H1 (cell line): ENCODE measurements around the gene PLAC1. TPM values are rescaled to one million over a fixed set of nuclear protein-coding genes. Genes with fewer than 3 reads are reported as not detected.

ENCODE experiments used
- CTCF ChIA-PET: fragments of 300-600 bp; sonication (Branson Sonifier 250); formaldehyde crosslinking; loops from one replicate; lab custom pipeline; 2021; ENCODE audit not compliant: partially characterized antibody; lab: Charles Lee
- POLR2A ChIA-PET: fragments of 300-600 bp; sonication (Branson Sonifier 250); formaldehyde crosslinking; loops from one replicate; lab custom pipeline; 2021; ENCODE audit warnings: inconsistent platforms; ENCODE audit not compliant: partially characterized antibody; lab: Charles Lee
- DNase-seq, 2 experiments: peaks; one replicate each; pipeline versions ENCODE4 v3.0.0 to v3.0.0-alpha.2; 2010 to 2022; ENCODE audit warnings: low spot score in 2 of 2, low read depth in 1 of 2, mixed read lengths in 1 of 2
- FAIRE-seq: peaks from 2 replicates; lab custom pipeline; 2011; peaks lifted over from hg19 to GRCh38; lab: Jason Lieb, UNC
- H2AFZ ChIP-seq: 2 replicates; pipeline ENCODE4 v1.8.1; 2012; ENCODE audit warnings: low read length, inconsistent platforms
- H2AK5ac ChIP-seq: 2 replicates; pipeline ENCODE4 v1.6.1; 2013; ENCODE audit warnings: low read depth, low read length
- H2BK120ac ChIP-seq: replicated peaks from 2 replicates; pipeline ENCODE3; 2013; ENCODE audit warnings: low read depth, low read length, inconsistent platforms
- H2BK12ac ChIP-seq: 2 replicates; pipeline ENCODE4 v1.6.1; 2013; ENCODE audit warnings: low read depth, low read length
- H2BK15ac ChIP-seq: 2 replicates; pipeline ENCODE4 v1.6.1; 2013; ENCODE audit warnings: low read length
- H2BK20ac ChIP-seq: 2 replicates; pipeline ENCODE4 v1.6.1; 2013; ENCODE audit warnings: low read length
- H2BK5ac ChIP-seq: 2 replicates; pipeline ENCODE4 v1.6.1; 2013; ENCODE audit warnings: low read depth, low read length
- H3K14ac ChIP-seq: 2 replicates; pipeline ENCODE4 v1.6.1; 2013; ENCODE audit warnings: inconsistent platforms; ENCODE audit not compliant: insufficient read length
- H3K18ac ChIP-seq: 2 replicates; pipeline ENCODE4 v1.6.1; 2013; ENCODE audit warnings: low read length; ENCODE audit errors: extremely low read depth
- H3K23ac ChIP-seq: 2 replicates; pipeline ENCODE4 v1.6.1; 2013; ENCODE audit warnings: inconsistent platforms; ENCODE audit not compliant: insufficient read length
- H3K23me2 ChIP-seq: 2 replicates; pipeline ENCODE4 v1.6.1; 2013; ENCODE audit warnings: low read depth, low read length
- H3K27ac ChIP-seq: 2 replicates; pipeline ENCODE4 v1.6.1; 2011; ENCODE audit warnings: low read depth, low read length, inconsistent platforms
- H3K27me3 ChIP-seq, 4 experiments: replicated peaks in 1 of 4; 1 replicate in 1 of 4; 2 replicates in 3 of 4; pipeline versions ENCODE4 v1.6.1 to v1.8.1; 2011 to 2013; ENCODE audit warnings: low read length in 3 of 4, mild to moderate bottlenecking in 3 of 4, inconsistent platforms in 2 of 4, mixed read lengths in 2 of 4, moderate library complexity in 1 of 4; ENCODE audit not compliant: control insufficient read depth in 3 of 4, insufficient read depth in 3 of 4; ENCODE audit errors: extremely low read depth in 1 of 4
- H3K36me3 ChIP-seq, 4 experiments: 2 replicates each; pipeline versions ENCODE4 v1.6.1 to v1.8.1; 2011 to 2013; ENCODE audit warnings: mild to moderate bottlenecking in 4 of 4, low read length in 3 of 4, moderate library complexity in 2 of 4, control low read depth in 1 of 4, inconsistent platforms in 1 of 4; ENCODE audit not compliant: insufficient read depth in 4 of 4, control insufficient read depth in 2 of 4
- H3K4ac ChIP-seq: replicated peaks from 2 replicates; pipeline ENCODE3; 2013; ENCODE audit warnings: low read length, low read depth, mixed read lengths, inconsistent platforms; ENCODE audit not compliant: insufficient read length
- H3K4me1 ChIP-seq, 4 experiments: replicated peaks in 1 of 4; 1 replicate in 1 of 4; 2 replicates in 3 of 4; pipeline versions ENCODE4 v1.6.1 to v1.8.1; 2011 to 2013; ENCODE audit warnings: low read length in 3 of 4, inconsistent platforms in 2 of 4, mixed read lengths in 1 of 4; ENCODE audit not compliant: insufficient read depth in 4 of 4, control insufficient read depth in 3 of 4
- H3K4me2 ChIP-seq, 2 experiments: 2 replicates each; pipeline versions ENCODE4 v1.6.1 to v1.8.1; 2011 to 2013; ENCODE audit warnings: low read depth in 2 of 2, low read length in 2 of 2, control low read depth in 1 of 2, inconsistent platforms in 1 of 2, mild to moderate bottlenecking in 1 of 2; ENCODE audit not compliant: insufficient read depth in 1 of 2
- H3K4me3 ChIP-seq, 4 experiments: fragments of 200-600, 300-600 bp in 1 of 4; sonication (generic), shearing (Covaris generic), sonication (Bioruptor Twin) in 1 of 4; 2 replicates each; pipeline versions ENCODE4 v1.5.1 to v1.8.1; 2011 to 2016; ENCODE audit warnings: low read length in 4 of 4, low read depth in 3 of 4, control low read depth in 2 of 4, inconsistent platforms in 2 of 4, mild to moderate bottlenecking in 2 of 4, mixed read lengths in 1 of 4, moderate library complexity in 1 of 4; ENCODE audit not compliant: insufficient read depth in 2 of 4; ENCODE audit errors: extremely low read depth in 1 of 4
- H3K56ac ChIP-seq: replicated peaks from 2 replicates; pipeline ENCODE3; 2013; ENCODE audit warnings: low read depth, mild to moderate bottlenecking, mixed read lengths, low read length, inconsistent platforms; ENCODE audit not compliant: insufficient read length
- H3K79me1 ChIP-seq: 2 replicates; pipeline ENCODE4 v1.6.1; 2013; ENCODE audit warnings: low read depth, low read length, control low read depth
- H3K79me2 ChIP-seq, 2 experiments: 2 replicates each; pipeline versions ENCODE4 v1.6.1 to v1.8.1; 2012 to 2013; ENCODE audit warnings: low read length in 2 of 2, mild to moderate bottlenecking in 2 of 2, inconsistent platforms in 1 of 2; ENCODE audit not compliant: insufficient read depth in 2 of 2, control insufficient read depth in 1 of 2
- H3K9ac ChIP-seq, 4 experiments: replicated peaks in 1 of 4; 1 replicate in 1 of 4; 2 replicates in 3 of 4; pipeline versions ENCODE4 v1.6.1 to v1.8.1; 2011 to 2013; ENCODE audit warnings: low read depth in 3 of 4, low read length in 3 of 4, control low read depth in 2 of 4, mild to moderate bottlenecking in 2 of 4, moderate library complexity in 2 of 4, inconsistent platforms in 1 of 4; ENCODE audit errors: extremely low read depth in 1 of 4
- H3K9me3 ChIP-seq, 2 experiments: 2 replicates each; pipeline versions ENCODE4 v1.6.1 to v1.8.1; 2012 to 2013; ENCODE audit warnings: mild to moderate bottlenecking in 2 of 2, moderate library complexity in 2 of 2, control low read depth in 1 of 2, inconsistent platforms in 1 of 2, low read depth in 1 of 2, low read length in 1 of 2, mixed read lengths in 1 of 2; ENCODE audit not compliant: insufficient read depth in 2 of 2
- H4K20me1 ChIP-seq, 2 experiments: replicated peaks in 1 of 2; 2 replicates each; pipeline versions ENCODE3 to v1.8.1; 2011 to 2013; ENCODE audit warnings: inconsistent platforms in 2 of 2, low read length in 2 of 2, mild to moderate bottlenecking in 1 of 2; ENCODE audit not compliant: insufficient read depth in 2 of 2, control insufficient read depth in 1 of 2
- H4K5ac ChIP-seq: 2 replicates; pipeline ENCODE4 v1.6.1; 2013; ENCODE audit warnings: low read length, low read depth, mixed read lengths, inconsistent platforms; ENCODE audit not compliant: insufficient read length
- H4K8ac ChIP-seq: 2 replicates; pipeline ENCODE4 v1.8.0; 2013; ENCODE audit warnings: mild to moderate bottlenecking, moderate library complexity, low read length, inconsistent platforms; ENCODE audit not compliant: insufficient read depth; ENCODE audit errors: extremely low read depth
- H4K91ac ChIP-seq: replicated peaks from 2 replicates; pipeline ENCODE3; 2013; ENCODE audit warnings: low read length, mixed read lengths, inconsistent platforms; ENCODE audit not compliant: insufficient read length
- CBX8 ChIP-seq: fragments of 300-800, 300-1000 bp; sonication (generic); IDR thresholded peaks from 2 replicates; pipeline ENCODE4 v1.7.1; 2016; ENCODE audit warnings: low read depth, low read length, borderline replicate concordance
- CEBPB ChIP-seq: IDR thresholded peaks from 2 replicates; pipeline ENCODE4 v1.6.1; 2012; ENCODE audit warnings: low read depth, low read length
- CREB1 ChIP-seq: IDR thresholded peaks from 2 replicates; pipeline ENCODE4 v1.6.1; 2012; ENCODE audit warnings: inconsistent platforms
- GABPA ChIP-seq: IDR thresholded peaks from 2 replicates; pipeline ENCODE4 v1.6.1; 2011; ENCODE audit warnings: mild to moderate bottlenecking, low read length, moderate library complexity, borderline replicate concordance; ENCODE audit not compliant: insufficient read depth
- GTF2F1 ChIP-seq: IDR thresholded peaks from 2 replicates; pipeline ENCODE4 v1.6.1; 2012; ENCODE audit warnings: low read depth, low read length, improper control_type of control experiment, borderline replicate concordance
- MAFK ChIP-seq: IDR thresholded peaks from 2 replicates; pipeline ENCODE4 v1.6.1; 2012; ENCODE audit warnings: low read depth, mild to moderate bottlenecking, improper control_type of control experiment, low read length
- RNF2 ChIP-seq: fragments of 200-900, 300-1000 bp; sonication (generic); IDR thresholded peaks from 2 replicates; pipeline ENCODE4 v1.7.1; 2016; ENCODE audit warnings: borderline replicate concordance, low read depth, mild to moderate bottlenecking, antibody characterized with exemption, low read length; ENCODE audit not compliant: poor library complexity, severe bottlenecking; ENCODE audit errors: missing control alignments
- SIN3A ChIP-seq, 2 experiments: IDR thresholded peaks in 1 of 2; conservative IDR thresholded peaks in 1 of 2; 2 replicates each; pipeline ENCODE4 v1.6.1; 2011 to 2012; ENCODE audit warnings: low read length in 2 of 2, improper control_type of control experiment in 1 of 2, low read depth in 1 of 2, mild to moderate bottlenecking in 1 of 2
- SP1 ChIP-seq: IDR thresholded peaks from 2 replicates; pipeline ENCODE4 v1.6.1; 2011; ENCODE audit warnings: low read depth, low read length
- TAF7 ChIP-seq: optimal IDR thresholded peaks from 2 replicates; pipeline ENCODE3; 2011; ENCODE audit warnings: low read depth, mild to moderate bottlenecking, inconsistent platforms, low read length, moderate library complexity, borderline replicate concordance
- WGBS, 2 experiments: shearing (Covaris generic) in 1 of 2; methylation state at CpG; one replicate each; pipeline versions ENCODE4 v1.1.6 to v1.1.7; 2013 to 2015; ENCODE audit warnings: low lambda C conversion rate in 2 of 2, mixed read lengths in 2 of 2, inconsistent platforms in 1 of 2, low coverage in 1 of 2, missing lambda C conversion rate in 1 of 2; ENCODE audit not compliant: insufficient replicate concordance in 2 of 2, insufficient coverage in 1 of 2, insufficient read length in 1 of 2; ENCODE audit errors: extremely low coverage in 1 of 2, missing lambda C conversion rate in 1 of 2; 5-methylcytosine and 5-hydroxymethylcytosine counted together
- polyA plus RNA-seq, 7 experiments: library from polyadenylated mRNA; depleted of rRNA in 3 of 7; stranded (reverse) in 5 of 7; unstranded in 2 of 7; fragments of >200 nt in 5 of 7; fragments of 200-250 nt in 2 of 7; gene quantifications; 1 replicate in 5 of 7; 2 replicates in 1 of 7; 4 replicates in 1 of 7; pipeline versions ENCODE4 v1.2.1 to v1.2.3, GENCODE V29; 2011 to 2013; ENCODE audit warnings: missing spikeins in 2 of 7, mixed read lengths in 2 of 7
- total RNA-seq: library from RNA; stranded (reverse); fragmentation: NEBNext Ultra II Directional; extraction: Animal tissue kit (Norgen Biotek cat#: 25700); gene quantifications from 2 replicates; pipeline ENCODE4 v1.2.1, GENCODE V29; 2021
- TF ChIP-seq, protein P1 (sequence below): IDR thresholded peaks from 2 replicates; pipeline ENCODE4 v1.6.1; 2011; ENCODE audit warnings: low read depth, mild to moderate bottlenecking, low read length; ENCODE audit not compliant: insufficient read depth

PLAC1 gene
- total and polyA plus RNA-seq, 2 of the 8 experiments (the other 6 are each of a cell fraction or from before 2014, with no cell fraction given) = 1.8 TPM; not detected in 1

DNA sequence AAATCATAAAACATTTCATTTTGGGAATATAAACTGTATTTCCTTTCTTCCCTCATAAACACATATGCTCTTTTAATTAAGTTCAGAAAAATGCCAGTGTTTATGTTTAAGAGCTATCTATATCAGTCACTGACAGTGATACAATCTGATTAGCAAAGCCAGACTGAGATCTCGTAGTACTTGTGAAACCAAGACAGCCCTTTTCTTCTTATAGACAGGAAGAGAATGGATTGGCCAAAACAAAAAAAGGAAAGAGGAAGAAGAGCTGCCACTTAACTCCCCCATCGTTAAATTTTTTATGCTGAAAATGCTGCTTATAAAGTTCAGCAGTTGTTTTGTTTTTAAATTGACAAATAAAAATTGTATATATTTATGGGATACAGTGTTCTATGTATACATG is 87.4 kb downstream of the PLAC1 start:
- H3K23ac ChIP-seq = no peak overlapping the region
- H3K27ac ChIP-seq = no peak overlapping the region
- H2BK120ac ChIP-seq = no peak overlapping the region
- H3K14ac ChIP-seq = no peak overlapping the region
- H4K8ac ChIP-seq = no peak overlapping the region
- POLR2A ChIA-PET = interaction anchor here (1.2 kb wide), 1 partner anchor 17 kb away, joined by 3 read pairs; no protein-coding TSS in a partner anchor
- no peak overlapping the region for H3K4ac ChIP-seq
- H2BK20ac ChIP-seq = no peak overlapping the region
- DNase-seq (no peak), FAIRE-seq (no peak)
- no peaks in the 10 kb centered on the region for H3K79me2 ChIP-seq
- H2BK15ac ChIP-seq = no peak overlapping the region
- WGBS, 2 experiments = 75% methylated on average over 2 of the region's 2 CpGs; no CpG with 5 or more reads in 1 of the 2 experiments
- H3K18ac ChIP-seq = no peak overlapping the region
- H3K56ac ChIP-seq = no peak overlapping the region
- no peak overlapping the region for H4K91ac ChIP-seq
- H4K20me1 ChIP-seq = no peaks in the 10 kb centered on the region
- no peaks in the 10 kb centered on the region; a peak in 2 of 7 replicates for H3K4me1 ChIP-seq
- no peak overlapping the region for H3K9ac ChIP-seq
- H2AFZ ChIP-seq = no peak overlapping the region
- no peak overlapping the region for H3K4me3 ChIP-seq
- H2BK12ac ChIP-seq = no peak overlapping the region
- no peak overlapping the region for H3K4me2 ChIP-seq
- CTCF ChIA-PET = interaction anchor here (0.6 to 0.9 kb wide), 2 partner anchors 50 to 1311 kb away, joined by 3 to 4 read pairs; no protein-coding TSS in a partner anchor
- H4K5ac ChIP-seq = no peak overlapping the region
- H3K9me3 ChIP-seq = no peaks in the 10 kb centered on the region
- no peaks in the 10 kb centered on the region for H3K27me3 ChIP-seq
- H2AK5ac ChIP-seq = no peak overlapping the region
- H3K36me3 ChIP-seq = no peaks in the 10 kb centered on the region
- no peaks in the 10 kb centered on the region for H3K23me2 ChIP-seq
- no peaks in the 10 kb centered on the region for H3K79me1 ChIP-seq
- no peak overlapping the region for H2BK5ac ChIP-seq
- TF ChIP-seq GTF2F1 = no peak
- no peak for TF ChIP-seq RNF2
- TF ChIP-seq CEBPB = no peak
- TF ChIP-seq, protein P1, sequence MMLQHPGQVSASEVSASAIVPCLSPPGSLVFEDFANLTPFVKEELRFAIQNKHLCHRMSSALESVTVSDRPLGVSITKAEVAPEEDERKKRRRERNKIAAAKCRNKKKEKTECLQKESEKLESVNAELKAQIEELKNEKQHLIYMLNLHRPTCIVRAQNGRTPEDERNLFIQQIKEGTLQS = no peak
- TF ChIP-seq MAFK = no peak
- no peak for TF ChIP-seq TAF7
- no peak for TF ChIP-seq SIN3A (conservative IDR thresholded peaks at IDR 0.05 in 1 of 2, IDR thresholded peaks at IDR 0.05 in 1 of 2; ENCODE audit: low read depth in 1 of 2, low read length in 2 of 2)
- no peak for TF ChIP-seq SP1
- no peak for TF ChIP-seq CREB1
- TF ChIP-seq CBX8 = no peak
- TF ChIP-seq GABPA = no peak
